A673 (cell line): ENCODE measurements around the gene PTGES2. TPM values are rescaled to one million over a fixed set of nuclear protein-coding genes. Genes with fewer than 3 reads are reported as not detected.
A peak's percentile ranks its signal among the peaks of the same experiment; 100 is the strongest.
"Not testable (repeated sequence)": the region's sequence is repeated elsewhere in the genome, so short reads cannot be mapped to it uniquely, and the experiment has no call there.

Experiments used
- BruUV-seq: library from RNA; stranded (reverse); fragments of 400-500 nt; replicated peaks from 2 replicates; lab custom pipeline; 2021; lab: Mats Ljungman, UMichigan
- CTCF ChIA-PET: fragments of 300-600 bp; sonication (Branson Sonifier 250); formaldehyde crosslinking; loops from one replicate; lab custom pipeline; 2022; ENCODE audit warnings: antibody characterized with exemption; lab: Charles Lee
- POLR2A ChIA-PET: fragments of 300-600 bp; sonication (Branson Sonifier 250); formaldehyde crosslinking; loops from one replicate; lab custom pipeline; 2022; ENCODE audit warnings: antibody characterized with exemption; ENCODE audit not compliant: low non-redundant PET; lab: Charles Lee
- DNase-seq: peaks from one replicate; pipeline ENCODE4 v3.0.0-alpha.2; 2015; ENCODE audit warnings: low spot score
- H3K27ac ChIP-seq: fragments of 200-600 bp; sonication (generic); 2 replicates; pipeline ENCODE4 v1.5.1; 2016; ENCODE audit warnings: mixed run types, low read depth, mild to moderate bottlenecking, mixed read lengths, antibody characterized with exemption, low read length; ENCODE audit not compliant: poor library complexity, severe bottlenecking
- H3K27me3 ChIP-seq: fragments of 200-600 bp; sonication (generic); replicated peaks from 2 replicates; pipeline ENCODE4 v1.6.1; 2017; ENCODE audit warnings: mixed run types, low read depth, mild to moderate bottlenecking, mixed read lengths, antibody characterized with exemption, low read length; ENCODE audit not compliant: insufficient read depth, poor library complexity
- H3K36me3 ChIP-seq: fragments of 200-600 bp; sonication (generic); 2 replicates; pipeline ENCODE4 v1.6.1; 2016; ENCODE audit warnings: mixed run types, mild to moderate bottlenecking, mixed read lengths, antibody characterized with exemption, low read length; ENCODE audit not compliant: insufficient read depth, poor library complexity, severe bottlenecking
- H3K4me1 ChIP-seq: fragments of 200-600 bp; sonication (generic); 2 replicates; pipeline ENCODE4 v1.6.1; 2017; ENCODE audit warnings: mixed run types, mild to moderate bottlenecking, mixed read lengths, antibody characterized with exemption, low read length; ENCODE audit not compliant: insufficient read depth, poor library complexity, severe bottlenecking
- H3K4me3 ChIP-seq: fragments of 200-600 bp; sonication (generic); 2 replicates; pipeline ENCODE4 v1.5.1; 2016; ENCODE audit warnings: low read depth, mixed run types, mild to moderate bottlenecking, mixed read lengths, low read length; ENCODE audit not compliant: poor library complexity, severe bottlenecking
- H3K9me3 ChIP-seq: fragments of 200-600 bp; sonication (generic); 2 replicates; pipeline ENCODE4 v1.6.1; 2016; ENCODE audit warnings: mixed run types, low read depth, mild to moderate bottlenecking, mixed read lengths, antibody characterized with exemption, low read length; ENCODE audit not compliant: poor library complexity, severe bottlenecking
- EZH2 ChIP-seq: fragments of 200-600 bp; sonication (generic); IDR thresholded peaks from 2 replicates; pipeline ENCODE4 v1.6.1; 2017; ENCODE audit warnings: borderline replicate concordance, low read depth, mild to moderate bottlenecking, mixed read lengths, antibody characterized with exemption, low read length; ENCODE audit not compliant: poor library complexity, severe bottlenecking
- intact Hi-C: fragments of 100-400 bp; cut with micrococcal nuclease; formaldehyde crosslinking; loops from one replicate; pipeline ENCODE4 v1.10.0; 2022; ENCODE audit not compliant: unreplicated experiment
- total RNA-seq: library from RNA; stranded (reverse); gene quantifications from 2 replicates; pipeline ENCODE4 v1.2.3, GENCODE V29; 2021
- TF ChIP-seq, protein P1 (sequence below): fragments of 300-800, 200-600 bp; sonication (generic); conservative IDR thresholded peaks from 2 replicates; pipeline ENCODE4 v1.5.1; 2017; ENCODE audit warnings: low read depth, mild to moderate bottlenecking, antibody characterized with exemption, low read length, moderate library complexity, mixed read lengths

PTGES2 gene
- total RNA-seq, 1 experiment from 2014 or later = 122 TPM

DNA sequence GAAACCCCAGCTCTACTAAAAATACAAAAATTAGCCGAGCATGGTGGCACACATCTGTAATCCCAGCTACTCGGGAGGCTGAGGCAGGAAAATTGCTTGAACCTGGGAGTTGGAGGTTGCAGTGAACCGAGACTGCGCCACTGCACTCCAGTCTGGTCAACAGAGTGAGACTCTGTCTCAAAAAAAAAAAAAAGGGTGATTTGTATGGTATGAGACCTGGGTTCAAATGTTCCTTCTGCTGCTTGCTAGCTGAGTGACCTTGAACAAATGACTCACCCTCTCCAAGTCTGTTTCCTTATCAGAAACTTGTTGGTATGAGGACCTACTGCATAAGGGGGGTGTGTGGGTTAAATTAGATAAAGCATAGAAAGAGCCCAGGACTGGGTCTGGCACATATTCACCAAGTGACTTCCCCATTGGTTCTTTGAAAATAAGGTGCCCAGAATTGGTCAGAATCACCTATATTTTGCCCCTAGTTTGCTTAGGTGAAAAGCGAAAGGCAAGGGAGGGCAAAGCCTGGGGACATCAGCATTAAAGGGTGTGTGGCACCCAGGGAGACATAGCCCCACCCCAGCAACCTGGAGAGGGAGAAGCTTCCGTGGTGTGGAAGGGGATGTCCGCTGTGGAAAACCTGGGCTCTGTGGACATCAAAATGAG is 49.6 kb downstream of the PTGES2 start:
- TF ChIP-seq, protein P1, sequence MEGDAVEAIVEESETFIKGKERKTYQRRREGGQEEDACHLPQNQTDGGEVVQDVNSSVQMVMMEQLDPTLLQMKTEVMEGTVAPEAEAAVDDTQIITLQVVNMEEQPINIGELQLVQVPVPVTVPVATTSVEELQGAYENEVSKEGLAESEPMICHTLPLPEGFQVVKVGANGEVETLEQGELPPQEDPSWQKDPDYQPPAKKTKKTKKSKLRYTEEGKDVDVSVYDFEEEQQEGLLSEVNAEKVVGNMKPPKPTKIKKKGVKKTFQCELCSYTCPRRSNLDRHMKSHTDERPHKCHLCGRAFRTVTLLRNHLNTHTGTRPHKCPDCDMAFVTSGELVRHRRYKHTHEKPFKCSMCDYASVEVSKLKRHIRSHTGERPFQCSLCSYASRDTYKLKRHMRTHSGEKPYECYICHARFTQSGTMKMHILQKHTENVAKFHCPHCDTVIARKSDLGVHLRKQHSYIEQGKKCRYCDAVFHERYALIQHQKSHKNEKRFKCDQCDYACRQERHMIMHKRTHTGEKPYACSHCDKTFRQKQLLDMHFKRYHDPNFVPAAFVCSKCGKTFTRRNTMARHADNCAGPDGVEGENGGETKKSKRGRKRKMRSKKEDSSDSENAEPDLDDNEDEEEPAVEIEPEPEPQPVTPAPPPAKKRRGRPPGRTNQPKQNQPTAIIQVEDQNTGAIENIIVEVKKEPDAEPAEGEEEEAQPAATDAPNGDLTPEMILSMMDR = no peak
- no peak for TF ChIP-seq EZH2
- H3K27ac ChIP-seq = peak overlapping the region; percentile 37
- POLR2A ChIA-PET = interaction anchor here (0.7 kb wide), 1 partner anchor 9 kb away, joined by 6 read pairs; no protein-coding TSS in a partner anchor
- peaks cover 34% of the 10 kb centered on the region for H3K4me1 ChIP-seq
- intact Hi-C loops = no loop called here
- no TSS peak for BruUV-seq
- H3K36me3 ChIP-seq = peaks cover 14% of the 10 kb centered on the region
- no peak overlapping the region for H3K4me3 ChIP-seq
- no peak for DNase-seq
- no peaks in the 10 kb centered on the region for H3K9me3 ChIP-seq
- H3K27me3 ChIP-seq = no peaks in the 10 kb centered on the region
- CTCF ChIA-PET = interaction anchor here (1.5 kb wide), 1 partner anchor 40 kb away, joined by 3 read pairs; no protein-coding TSS in a partner anchor

DNA sequence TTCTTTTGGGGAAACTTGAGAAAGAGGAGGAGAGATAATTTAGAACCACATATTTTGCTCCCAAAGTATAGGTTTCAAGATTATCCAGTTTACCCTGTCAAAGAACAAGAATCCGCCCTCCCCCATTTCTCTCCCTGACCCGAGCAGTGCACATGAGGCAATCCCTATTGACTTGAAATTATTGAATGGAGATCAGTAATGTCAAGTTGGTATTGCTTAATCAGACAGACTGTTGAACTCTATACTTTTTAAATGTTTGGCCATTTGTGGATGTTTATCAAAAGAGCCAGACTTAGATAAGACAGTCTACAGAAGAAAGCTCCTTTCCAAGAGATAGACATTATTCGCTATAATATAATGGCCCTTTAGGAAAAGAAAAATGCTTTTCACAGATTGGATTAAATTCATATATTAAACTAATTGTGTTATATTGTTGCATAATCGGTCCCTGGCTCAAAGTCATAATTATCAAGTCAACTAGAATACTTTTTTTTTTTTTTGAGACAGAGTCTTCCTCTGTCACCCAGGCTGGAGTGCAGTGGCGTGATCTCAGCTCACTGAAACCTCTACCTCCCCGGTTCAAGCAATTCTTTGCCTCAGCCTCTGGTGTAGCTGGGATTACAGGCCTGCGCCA is 54.2 kb downstream of the PTGES2 start:
- no peak for TF ChIP-seq EZH2
- TF ChIP-seq, protein P1 = no peak
- H3K27me3 ChIP-seq = no peaks in the 10 kb centered on the region
- H3K27ac ChIP-seq = peak overlapping the region; percentile 93
- H3K4me3 ChIP-seq = peak overlapping the region; percentile 20
- H3K36me3 ChIP-seq = peaks cover 7% of the 10 kb centered on the region
- BruUV-seq = no TSS peak
- no peak for DNase-seq
- POLR2A ChIA-PET = interaction anchor here (0.7 kb wide), 1 partner anchor 155 kb away, joined by 3 read pairs; no protein-coding TSS in a partner anchor
- CTCF ChIA-PET = interaction anchor here (1.1 kb wide), 1 partner anchor 130 kb away, joined by 5 read pairs; no protein-coding TSS in a partner anchor
- peaks cover 42% of the 10 kb centered on the region for H3K4me1 ChIP-seq
- H3K9me3 ChIP-seq = no peaks in the 10 kb centered on the region
- intact Hi-C loops = no loop called here

DNA sequence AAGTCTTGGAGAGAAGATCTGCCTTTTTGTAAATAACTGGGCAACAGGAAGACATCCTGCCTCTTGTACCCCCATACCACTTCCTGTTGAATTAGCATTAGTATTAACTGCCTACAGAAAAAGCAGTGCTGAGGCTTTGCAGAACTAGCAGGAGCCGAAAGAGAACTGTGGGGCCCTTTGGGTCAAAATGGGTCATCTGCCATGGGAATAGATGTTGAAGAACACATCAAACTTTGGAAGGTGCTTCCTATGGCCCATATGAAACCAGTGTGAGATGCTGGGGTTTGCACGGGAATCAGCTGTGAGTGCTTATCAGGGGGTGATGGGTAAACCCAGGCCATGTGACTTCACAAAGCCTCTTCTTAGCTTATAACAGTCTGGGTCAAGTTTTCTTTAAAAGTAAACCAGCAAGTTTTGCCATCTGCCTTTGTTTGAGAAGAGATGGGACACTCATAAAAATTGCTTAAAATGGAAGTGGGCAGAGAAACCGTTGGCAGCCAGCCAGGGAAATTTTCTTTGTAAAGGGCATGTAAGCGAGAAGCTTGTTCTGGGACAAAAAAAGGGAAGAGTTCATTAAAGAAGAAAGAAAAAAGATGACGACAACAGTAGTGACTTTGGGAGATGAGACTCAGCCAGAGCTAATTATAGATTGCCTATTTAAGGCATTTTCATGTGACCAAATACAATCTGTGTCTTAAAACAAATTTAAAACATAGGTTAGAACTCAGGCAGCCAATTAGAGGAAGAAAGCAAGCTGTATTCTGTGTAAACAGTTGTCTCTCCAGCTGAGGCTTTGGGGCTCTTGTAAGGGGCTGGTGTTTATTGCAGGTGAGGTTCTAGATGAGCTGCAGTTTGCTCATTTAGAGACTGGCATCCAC is 55.1 kb downstream of the PTGES2 start:
- peaks cover 38% of the 10 kb centered on the region for H3K4me1 ChIP-seq
- intact Hi-C loops = no loop called here
- POLR2A ChIA-PET = interaction anchor here (0.6 to 0.7 kb wide), 2 partner anchors 9 to 94 kb away, joined by 3 to 5 read pairs; no protein-coding TSS in a partner anchor
- peaks cover 7% of the 10 kb centered on the region for H3K36me3 ChIP-seq
- TF ChIP-seq EZH2 = no peak
- TF ChIP-seq, protein P1 = no peak
- H3K4me3 ChIP-seq = peak overlapping the region; percentile 20
- DNase-seq = peak; percentile 92
- CTCF ChIA-PET = interaction anchor here (0.9 to 1.1 kb wide), 2 partner anchors 45 to 129 kb away, joined by 4 to 5 read pairs; no protein-coding TSS in a partner anchor
- H3K9me3 ChIP-seq = no peaks in the 10 kb centered on the region
- H3K27ac ChIP-seq = peak overlapping the region; percentile 93
- BruUV-seq = TSS peak; percentile 1
- H3K27me3 ChIP-seq = no peaks in the 10 kb centered on the region

DNA sequence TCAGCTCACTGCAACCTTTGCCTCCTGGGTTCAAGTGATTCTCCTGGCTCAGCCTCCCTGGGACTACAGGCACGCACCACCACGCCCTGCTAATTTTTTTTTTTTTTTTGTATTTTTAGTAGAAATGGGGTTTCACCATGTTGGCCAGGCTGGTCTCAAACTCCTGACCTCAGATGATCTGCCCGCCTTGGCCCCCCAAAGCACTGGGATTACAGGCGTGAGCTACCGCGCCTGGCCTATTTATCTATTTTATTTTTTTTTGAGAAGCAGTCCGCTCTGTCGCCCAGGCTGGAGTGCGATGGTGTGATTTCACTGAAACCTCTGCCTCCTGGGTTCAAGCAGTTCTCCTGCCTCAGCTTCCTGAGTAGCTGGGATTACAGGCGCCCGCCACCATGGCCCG is 56.1 kb downstream of the PTGES2 start:
- CTCF ChIA-PET, H3K27me3 ChIP-seq, BruUV-seq, H3K9me3 ChIP-seq, DNase-seq, intact Hi-C loops, H3K36me3 ChIP-seq, POLR2A ChIA-PET: not testable (repeated sequence)
- Histone ChIP-seq H3K27ac (peak overlapping the region; percentile 93), H3K4me1 (peaks cover 43% of the 10 kb centered on the region), H3K4me3 (peak overlapping the region; percentile 20)
